ENCODE results near the gene B4GALT1.

The B4GALT1 gene

GRCh38 chr9:33139421-33140228, 27.5 kb downstream of the B4GALT1 start:
- DNase-seq: peak; percentile 83

GRCh38 chr9:33138768-33139167, 28.4 kb downstream of the B4GALT1 start:
- DNase-seq: peak; percentile 10

GRCh38 chr9:33137781-33138264, 29.3 kb downstream of the B4GALT1 start:
- peak; percentile 11 for DNase-seq

GRCh38 chr9:33136721-33137670, 30.1 kb downstream of the B4GALT1 start:
- peak; percentile 5 for DNase-seq

- peak; percentile 69 for DNase-seq
Measured at GRCh38 chr9:33135470-33135958, 31.6 kb downstream of the B4GALT1 start.

GRCh38 chr9:33135031-33135461, 32.1 kb downstream of the B4GALT1 start:
- no peak for DNase-seq

- peak; percentile 5 for DNase-seq
Measured at GRCh38 chr9:33133186-33133585, 34.0 kb downstream of the B4GALT1 start.

GRCh38 chr9:33131790-33132772, 35.1 kb downstream of the B4GALT1 start:
- peak; percentile 32 for DNase-seq

GRCh38 chr9:33130961-33131789, 36.0 kb downstream of the B4GALT1 start:
- peak; percentile 4 for DNase-seq

GRCh38 chr9:33129886-33130881, 37.0 kb downstream of the B4GALT1 start:
- peak; percentile 19 for DNase-seq

- peak; percentile 14 for DNase-seq
Measured at GRCh38 chr9:33129251-33129885, 37.8 kb downstream of the B4GALT1 start.

GRCh38 chr9:33128570-33128969, 38.6 kb downstream of the B4GALT1 start:
- DNase-seq: peak; percentile 34

GRCh38 chr9:33127881-33128280, 39.3 kb downstream of the B4GALT1 start:
- no peak for DNase-seq

- DNase-seq: no peak
Measured at GRCh38 chr9:33125871-33126823, 41.0 kb downstream of the B4GALT1 start.

- no peak for DNase-seq
Measured at GRCh38 chr9:33125461-33125860, 41.7 kb downstream of the B4GALT1 start.

GRCh38 chr9:33124751-33125381, 42.3 kb downstream of the B4GALT1 start:
- DNase-seq: peak; percentile 60

GRCh38 chr9:33124046-33124445, 43.1 kb downstream of the B4GALT1 start:
- no peak for DNase-seq

Measured in right hindlimb (tissue), 1 donor.